ENCODE data around the gene PHACTR2.
A peak's percentile ranks its signal among the peaks of the same experiment; 100 is the strongest.
"Not testable (repeated sequence)": the region's sequence is repeated elsewhere in the genome, so short reads cannot be mapped to it uniquely, and the experiment has no call there.

The PHACTR2 gene

GRCh38 chr6:143817621-143818020 is 139.9 kb downstream of the PHACTR2 start:
- DNase-seq, result no peak

- DNase-seq, result no peak
Observed at GRCh38 chr6:143821359-143821758, 143.6 kb downstream of the PHACTR2 start.

GRCh38 chr6:143822584-143823024 is 144.8 kb downstream of the PHACTR2 start:
- no peak for DNase-seq

- DNase-seq, result no peak
Observed at GRCh38 chr6:143823548-143823947, 145.8 kb downstream of the PHACTR2 start.

- no peak for DNase-seq
Observed at GRCh38 chr6:143828572-143828971, 150.8 kb downstream of the PHACTR2 start.

GRCh38 chr6:143836150-143836549 is 158.4 kb downstream of the PHACTR2 start:
- no peak for DNase-seq

GRCh38 chr6:143838395-143838794 is 160.6 kb downstream of the PHACTR2 start:
- DNase-seq, result no peak

- DNase-seq, result no peak
Observed at GRCh38 chr6:143839196-143839595, 161.4 kb downstream of the PHACTR2 start.

- no peak for DNase-seq
Observed at GRCh38 chr6:143840595-143841265, 163.0 kb downstream of the PHACTR2 start.

- no peak for DNase-seq
Observed at GRCh38 chr6:143842461-143842901, 164.7 kb downstream of the PHACTR2 start.

GRCh38 chr6:143842902-143843676 is 165.3 kb downstream of the PHACTR2 start, which contains the start of gene LTV1:
Gene LTV1, plus strand, starts transcription at chr6:143843338. Its CDS starts 140 bp downstream, at chr6:143843478.
- DNase-seq, result peak; percentile 92

- no peak for DNase-seq
Observed at GRCh38 chr6:143843677-143843999, 165.9 kb downstream of the PHACTR2 start.

GRCh38 chr6:143844006-143844405 is 166.2 kb downstream of the PHACTR2 start:
- no peak for DNase-seq

GRCh38 chr6:143845033-143845432 is 167.3 kb downstream of the PHACTR2 start:
- no peak for DNase-seq

- DNase-seq, result not testable (repeated sequence)
Observed at GRCh38 chr6:143851706-143852105, 173.9 kb downstream of the PHACTR2 start.

GRCh38 chr6:143855057-143855456 is 177.3 kb downstream of the PHACTR2 start:
- DNase-seq, result not testable (repeated sequence)

- DNase-seq, result not testable (repeated sequence)
Observed at GRCh38 chr6:143856762-143857161, 179.0 kb downstream of the PHACTR2 start.

GRCh38 chr6:143857651-143858050 is 179.9 kb downstream of the PHACTR2 start:
- DNase-seq, result no peak

- no peak for DNase-seq
Observed at GRCh38 chr6:143859891-143860660, 182.3 kb downstream of the PHACTR2 start.

GRCh38 chr6:143863771-143864170 is 186.0 kb downstream of the PHACTR2 start:
- DNase-seq, result no peak

GRCh38 chr6:143864234-143864633 is 186.5 kb downstream of the PHACTR2 start, which contains the start of gene ZC2HC1B:
Gene ZC2HC1B, plus strand, starts transcription at chr6:143864474. Its CDS starts 66 bp downstream, at chr6:143864540.
- DNase-seq, result no peak

GRCh38 chr6:143867236-143867635 is 189.5 kb downstream of the PHACTR2 start:
- no peak for DNase-seq

GRCh38 chr6:143868808-143869207 is 191.0 kb downstream of the PHACTR2 start:
- DNase-seq, result not testable (repeated sequence)

Data from NCI-H1092 treated with DMSO at 0.1 percent for 48 hours (cell line).